Suprapubic skin (tissue), 4 donors: Measurements from ENCODE around the gene PLD5. TPM values are rescaled to one million over a fixed set of nuclear protein-coding genes. Genes with fewer than 3 reads are reported as not detected.

Source experiments
- DNase-seq, 2 donors: peaks; one replicate each; pipeline ENCODE4 v3.0.0-alpha.2; 2019; ENCODE audit warnings: low spot score in 2 of 2
- H3K27ac ChIP-seq: fragments of 200-600 bp; sonication (generic); one replicate; pipeline ENCODE4 v1.5.1; 2019
- H3K27me3 ChIP-seq: fragments of 200-600 bp; sonication (generic); one replicate; pipeline ENCODE4 v1.5.1; 2019
- H3K36me3 ChIP-seq: fragments of 200-600 bp; sonication (generic); one replicate; pipeline ENCODE4 v1.5.1; 2019
- H3K4me1 ChIP-seq: fragments of 200-600 bp; sonication (generic); one replicate; pipeline ENCODE4 v1.5.1; 2019
- H3K4me3 ChIP-seq: fragments of 200-600 bp; sonication (generic); one replicate; pipeline ENCODE4 v1.5.1; 2019; ENCODE audit warnings: mild to moderate bottlenecking
- H3K9me3 ChIP-seq: fragments of 200-600 bp; sonication (generic); one replicate; pipeline ENCODE4 v1.5.1; 2019
- CTCF ChIP-seq, 2 donors: fragments of 200-600 bp in 1 of 2; fragments of 450-650 bp in 1 of 2; sonication (generic) in 1 of 2; IDR thresholded peaks; one replicate each; pipeline ENCODE4 v1.5.1; 2016 to 2019; ENCODE audit warnings: antibody characterized with exemption in 2 of 2, mild to moderate bottlenecking in 1 of 2, moderate library complexity in 1 of 2
- EP300 ChIP-seq: sonication (generic); formaldehyde crosslinking; IDR thresholded peaks from one replicate; pipeline ENCODE4 v1.6.1; 2017; ENCODE audit warnings: antibody characterized with exemption
- POLR2A ChIP-seq, 2 donors: fragments of 450-650 bp; IDR thresholded peaks; one replicate each; pipeline ENCODE4 v1.6.1; 2017; ENCODE audit warnings: antibody characterized with exemption in 2 of 2, mild to moderate bottlenecking in 2 of 2, moderate library complexity in 2 of 2
- POLR2AphosphoS5 ChIP-seq, 3 donors: sonication (generic); formaldehyde crosslinking; IDR thresholded peaks; one replicate each; pipeline ENCODE4 v1.6.1; 2017; ENCODE audit warnings: antibody characterized with exemption in 3 of 3
- WGBS: methylation state at CpG from one replicate; pipeline ENCODE4 v1.1.5; 2018; 5-methylcytosine and 5-hydroxymethylcytosine counted together
- total RNA-seq, 4 donors: library from RNA; depleted of rRNA; stranded (reverse); fragments of >200 nt; gene quantifications; one replicate each; pipeline ENCODE4 v1.1.0, GENCODE V29; 2016

The PLD5 gene
- total RNA-seq: under 1 TPM in 2 of 4 donors, not detected in 2; 0.21 to 0.64 TPM

DNA sequence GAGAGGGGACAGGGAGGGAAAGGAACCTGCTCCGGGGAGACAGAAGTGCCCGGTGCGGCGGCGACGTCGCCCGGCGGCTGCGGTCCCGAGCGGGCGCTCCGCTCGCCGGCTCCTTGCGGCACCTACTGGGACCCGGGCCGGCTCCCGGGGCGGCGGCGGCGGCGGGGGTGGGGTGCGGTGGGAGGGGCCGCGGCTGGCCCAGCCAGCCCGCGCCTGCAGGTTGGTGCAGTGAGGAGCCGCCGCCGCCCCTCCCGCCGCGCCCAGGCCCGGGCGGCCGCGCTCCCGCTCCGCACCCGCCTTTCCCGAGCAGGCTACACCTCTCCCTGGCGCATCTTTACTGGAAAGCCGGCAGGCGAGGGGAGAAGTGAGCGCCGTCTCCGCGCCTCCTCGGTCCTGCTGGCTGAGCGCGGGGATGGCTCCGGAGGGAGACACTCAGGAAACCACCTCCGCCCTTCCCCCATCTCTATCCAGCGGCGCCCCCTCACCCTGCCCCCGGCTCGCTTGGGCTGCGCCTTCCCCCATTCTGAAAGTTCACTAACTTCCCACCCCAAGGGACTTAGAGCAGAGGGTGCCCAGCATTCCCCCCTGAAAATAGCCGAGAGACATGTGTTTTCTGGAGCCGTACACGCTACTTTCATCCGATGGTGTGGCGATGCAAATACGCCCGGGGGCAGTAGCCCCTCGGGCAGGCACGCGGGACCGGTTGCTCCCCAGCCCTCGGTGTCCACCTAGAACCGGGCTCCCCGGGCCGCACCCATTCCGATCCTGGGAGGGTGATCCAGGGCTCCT lies at the start of gene PLD5:
Gene PLD5 (minus strand): TSS at position 127 of the 789 bp plus-strand sequence.
- H3K9me3 ChIP-seq: no peaks in the 10 kb centered on the region
- TF ChIP-seq CTCF (IDR thresholded peaks at IDR 0.05) (no peak), POLR2AphosphoS5 (IDR thresholded peaks at IDR 0.05) (no peak), EP300 (no peak), POLR2A (IDR thresholded peaks at IDR 0.05) (no peak)
- WGBS: 0% methylated on average over 4 of the region's 77 CpGs
- no peaks in the 10 kb centered on the region for H3K36me3 ChIP-seq
- DNase-seq: no peak
- peak within 1 kb of the TSS; percentile 51 for H3K4me3 ChIP-seq
- H3K4me1 ChIP-seq: peaks cover 22% of the 10 kb centered on the region
- H3K27me3 ChIP-seq: peaks cover 42% of the 10 kb centered on the region
- H3K27ac ChIP-seq: no peak within 1 kb of the TSS

GRCh38 chr1:242569867-242570266 lies 45.4 kb upstream of the PLD5 start:
- Histone ChIP-seq H3K4me3 (no peak overlapping the region), H3K27me3 (no peaks in the 10 kb centered on the region), H3K27ac (no peak overlapping the region), H3K9me3 (no peaks in the 10 kb centered on the region), H3K36me3 (no peaks in the 10 kb centered on the region), H3K4me1 (no peaks in the 10 kb centered on the region)
- TF ChIP-seq EP300 (no peak), CTCF (IDR thresholded peaks at IDR 0.05) (no peak), POLR2A (IDR thresholded peaks at IDR 0.05) (no peak), POLR2AphosphoS5 (IDR thresholded peaks at IDR 0.05) (no peak)
- 60% methylated on average over 1 of the region's 1 CpG for WGBS
- DNase-seq: no peak

DNA sequence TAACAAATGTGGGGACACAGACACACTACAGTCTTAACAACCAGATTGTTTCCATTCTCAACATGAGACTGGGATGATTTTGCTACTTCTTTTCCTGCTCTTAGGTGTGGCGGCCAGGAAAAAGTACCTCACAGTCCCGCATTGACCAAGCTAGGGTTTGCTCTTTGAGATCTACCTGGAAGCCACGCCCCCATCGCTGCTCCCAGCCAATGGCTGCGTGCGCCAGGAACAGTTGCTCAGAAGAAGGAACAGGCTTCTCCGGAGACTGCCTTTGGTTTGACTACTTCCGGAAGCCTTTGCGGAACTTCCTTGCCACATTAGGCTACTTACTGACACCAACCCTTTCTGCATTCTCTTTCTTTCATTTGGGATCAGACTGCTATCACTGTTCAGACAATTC lies 44.2 kb upstream of the PLD5 start:
- TF ChIP-seq POLR2AphosphoS5 (IDR thresholded peaks at IDR 0.05) (no peak), POLR2A (IDR thresholded peaks at IDR 0.05) (no peak), CTCF (IDR thresholded peaks at IDR 0.05) (no peak), EP300 (no peak)
- no peaks in the 10 kb centered on the region for H3K27me3 ChIP-seq
- no peak overlapping the region for H3K27ac ChIP-seq
- H3K36me3 ChIP-seq: no peaks in the 10 kb centered on the region
- no peaks in the 10 kb centered on the region for H3K9me3 ChIP-seq
- H3K4me1 ChIP-seq: no peaks in the 10 kb centered on the region
- H3K4me3 ChIP-seq: no peak overlapping the region
- WGBS: 96% methylated on average over 9 of the region's 9 CpGs
- DNase-seq: no peak

DNA sequence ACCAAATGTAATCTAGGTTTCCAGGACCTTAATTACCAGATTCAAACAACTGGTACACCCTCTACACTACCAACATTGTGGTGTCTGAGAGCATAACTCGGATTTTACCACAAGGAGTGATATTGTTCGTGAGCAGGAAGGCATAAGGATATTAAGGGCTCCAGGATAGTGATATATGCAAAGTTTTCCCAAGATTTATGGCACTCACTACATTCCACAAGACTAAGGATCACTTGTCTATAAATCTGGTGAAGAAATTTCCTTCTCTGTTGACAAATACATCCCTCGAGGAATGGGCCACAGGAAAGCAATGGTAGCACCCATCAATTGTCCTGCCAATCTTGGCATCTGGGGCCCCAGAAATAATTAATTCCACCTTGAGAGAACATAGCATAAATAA lies 43.1 kb upstream of the PLD5 start:
- Histone ChIP-seq H3K4me3 (no peak overlapping the region), H3K4me1 (no peaks in the 10 kb centered on the region), H3K27ac (no peak overlapping the region), H3K36me3 (no peaks in the 10 kb centered on the region), H3K27me3 (no peaks in the 10 kb centered on the region), H3K9me3 (no peaks in the 10 kb centered on the region)
- no peak for DNase-seq
- TF ChIP-seq POLR2A (IDR thresholded peaks at IDR 0.05): no peak
- TF ChIP-seq POLR2AphosphoS5 (IDR thresholded peaks at IDR 0.05): no peak
- no peak for TF ChIP-seq CTCF (IDR thresholded peaks at IDR 0.05)
- 28% methylated on average over 3 of the region's 3 CpGs for WGBS

DNA sequence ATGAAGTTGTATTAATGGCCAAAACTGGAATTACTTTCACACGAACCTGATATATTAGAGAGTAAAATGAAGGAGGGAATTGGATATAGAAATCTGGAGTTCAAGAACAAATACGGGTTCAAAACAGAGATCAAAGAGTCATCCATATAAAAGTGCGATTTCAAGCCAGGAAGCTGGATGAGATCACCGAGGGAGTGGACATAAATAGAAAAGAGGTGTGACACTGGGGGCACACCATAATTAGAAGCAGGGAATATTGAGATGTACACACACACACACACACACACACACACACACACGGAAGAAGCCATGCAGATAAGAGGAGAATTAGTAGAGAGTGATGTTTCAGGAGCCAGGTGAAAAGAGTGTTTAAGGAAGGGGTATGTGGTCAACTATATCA lies 32.3 kb upstream of the PLD5 start:
- Histone ChIP-seq H3K4me3 (no peak overlapping the region), H3K27me3 (no peaks in the 10 kb centered on the region), H3K4me1 (no peaks in the 10 kb centered on the region), H3K9me3 (no peaks in the 10 kb centered on the region), H3K36me3 (no peaks in the 10 kb centered on the region), H3K27ac (no peak overlapping the region)
- no peak for DNase-seq
- 62% methylated on average over 5 of the region's 5 CpGs for WGBS
- no peak for TF ChIP-seq POLR2AphosphoS5 (IDR thresholded peaks at IDR 0.05)
- no peak for TF ChIP-seq POLR2A (IDR thresholded peaks at IDR 0.05)
- no peak for TF ChIP-seq CTCF (IDR thresholded peaks at IDR 0.05)
- no peak for TF ChIP-seq EP300
